ENCODE data around the gene SPATA6. TPM values are rescaled to one million over a fixed set of nuclear protein-coding genes. Genes with fewer than 3 reads are reported as not detected.
"Not testable (repeated sequence)": the region's sequence is repeated elsewhere in the genome, so short reads cannot be mapped to it uniquely, and the experiment has no call there.

Gene SPATA6
- total RNA-seq, 4 donors from 2014 or later, result 0.85 to 7.0 (median 3.2) TPM

- intact Hi-C loops (cut with DNase I; ENCODE audit: low total_unique reads), result no loop called here
- peaks cover 0 to 6% of the 10 kb centered on the region in 2 donors for H3K36me3 ChIP-seq
- no peak for ATAC-seq
- H3K4me3 ChIP-seq, result no peak overlapping the region
- no peaks in the 10 kb centered on the region for H3K4me1 ChIP-seq
- TF ChIP-seq, protein P1, sequence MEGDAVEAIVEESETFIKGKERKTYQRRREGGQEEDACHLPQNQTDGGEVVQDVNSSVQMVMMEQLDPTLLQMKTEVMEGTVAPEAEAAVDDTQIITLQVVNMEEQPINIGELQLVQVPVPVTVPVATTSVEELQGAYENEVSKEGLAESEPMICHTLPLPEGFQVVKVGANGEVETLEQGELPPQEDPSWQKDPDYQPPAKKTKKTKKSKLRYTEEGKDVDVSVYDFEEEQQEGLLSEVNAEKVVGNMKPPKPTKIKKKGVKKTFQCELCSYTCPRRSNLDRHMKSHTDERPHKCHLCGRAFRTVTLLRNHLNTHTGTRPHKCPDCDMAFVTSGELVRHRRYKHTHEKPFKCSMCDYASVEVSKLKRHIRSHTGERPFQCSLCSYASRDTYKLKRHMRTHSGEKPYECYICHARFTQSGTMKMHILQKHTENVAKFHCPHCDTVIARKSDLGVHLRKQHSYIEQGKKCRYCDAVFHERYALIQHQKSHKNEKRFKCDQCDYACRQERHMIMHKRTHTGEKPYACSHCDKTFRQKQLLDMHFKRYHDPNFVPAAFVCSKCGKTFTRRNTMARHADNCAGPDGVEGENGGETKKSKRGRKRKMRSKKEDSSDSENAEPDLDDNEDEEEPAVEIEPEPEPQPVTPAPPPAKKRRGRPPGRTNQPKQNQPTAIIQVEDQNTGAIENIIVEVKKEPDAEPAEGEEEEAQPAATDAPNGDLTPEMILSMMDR (IDR thresholded peaks at IDR 0.05 in 4 of 5, conservative IDR thresholded peaks at IDR 0.05 in 1 of 5), result no peak
- TF ChIP-seq POLR2A (IDR thresholded peaks at IDR 0.05), result no peak
- H3K27me3 ChIP-seq, result no peaks in the 10 kb centered on the region
- H3K9me3 ChIP-seq, result no peaks in the 10 kb centered on the region
- no peak overlapping the region for H3K27ac ChIP-seq
- in situ Hi-C loops (cut with MboI; ENCODE audit: low sequenced_read_pairs in 4 of 4), result no loop called here
- no peak for DNase-seq
These were observed 29.0 kb downstream of the SPATA6 start for GRCh38 chr1:48442864-48443619.

DNA sequence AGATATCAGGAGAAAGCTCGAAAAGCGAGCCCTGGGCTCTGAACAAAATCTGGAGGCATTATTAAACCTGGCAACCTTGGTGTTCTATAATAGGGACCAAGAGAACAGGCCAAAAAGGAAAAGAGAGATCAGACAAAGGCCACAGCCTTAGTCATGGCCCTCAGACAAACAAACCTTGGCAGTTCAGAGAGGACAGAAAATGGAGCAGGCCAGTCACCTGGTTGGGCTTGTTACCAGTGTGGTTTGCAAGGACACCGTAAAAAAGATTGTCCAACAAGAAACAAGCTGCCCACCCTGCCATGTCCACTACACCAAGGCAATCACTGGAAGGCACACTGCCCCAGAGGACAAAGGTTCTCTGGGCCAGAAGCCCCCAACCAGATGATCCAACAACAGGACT is 31.2 kb downstream of the SPATA6 start:
- H3K27ac ChIP-seq; ATAC-seq; in situ Hi-C loops (cut with MboI; ENCODE audit: low sequenced_read_pairs in 4 of 4); DNase-seq; intact Hi-C loops (cut with DNase I; ENCODE audit: low total_unique reads); H3K36me3 ChIP-seq; H3K27me3 ChIP-seq; H3K4me3 ChIP-seq; H3K4me1 ChIP-seq; H3K9me3 ChIP-seq: not testable (repeated sequence)

DNA sequence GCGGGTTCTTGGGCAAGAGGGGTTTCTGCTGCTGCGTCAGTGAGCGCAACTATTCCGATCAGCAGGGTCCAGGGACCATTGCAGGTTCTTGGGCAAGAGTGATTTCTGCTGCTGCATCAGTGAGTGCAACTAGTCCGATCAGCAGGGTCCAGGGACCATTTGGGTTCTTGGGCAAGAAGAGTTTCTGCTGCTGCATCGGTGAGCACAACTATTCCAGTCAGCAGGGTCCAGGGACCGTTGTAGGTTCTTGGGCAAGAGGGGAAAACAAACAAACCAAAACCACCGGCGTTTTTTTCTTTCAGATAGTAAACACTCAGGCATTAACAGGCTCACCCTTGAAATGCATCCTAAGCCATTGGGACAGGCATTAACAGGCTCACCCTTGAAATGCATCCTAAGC is 32.6 kb downstream of the SPATA6 start:
- intact Hi-C loops (cut with DNase I; ENCODE audit: low total_unique reads), result no loop called here
- Histone ChIP-seq H3K27me3 (no peaks in the 10 kb centered on the region), H3K9me3 (no peaks in the 10 kb centered on the region), H3K36me3 (peaks cover 0 to 3% of the 10 kb centered on the region in 2 donors), H3K4me3 (no peak overlapping the region), H3K4me1 (no peaks in the 10 kb centered on the region), H3K27ac (no peak overlapping the region)
- ATAC-seq (no peak), DNase-seq (no peak)
- TF ChIP-seq, protein P1 (IDR thresholded peaks at IDR 0.05 in 4 of 5, conservative IDR thresholded peaks at IDR 0.05 in 1 of 5), result no peak
- no peak for TF ChIP-seq POLR2A (IDR thresholded peaks at IDR 0.05)
- in situ Hi-C loops (cut with MboI; ENCODE audit: low sequenced_read_pairs in 4 of 4), result no loop called here

GRCh38 chr1:48437379-48437778 is 34.6 kb downstream of the SPATA6 start:
- H3K36me3 ChIP-seq; H3K27me3 ChIP-seq; H3K4me3 ChIP-seq; H3K9me3 ChIP-seq; H3K27ac ChIP-seq; H3K4me1 ChIP-seq; DNase-seq; ATAC-seq; intact Hi-C loops (cut with DNase I; ENCODE audit: low total_unique reads); in situ Hi-C loops (cut with MboI; ENCODE audit: low sequenced_read_pairs in 4 of 4): not testable (repeated sequence)

DNA sequence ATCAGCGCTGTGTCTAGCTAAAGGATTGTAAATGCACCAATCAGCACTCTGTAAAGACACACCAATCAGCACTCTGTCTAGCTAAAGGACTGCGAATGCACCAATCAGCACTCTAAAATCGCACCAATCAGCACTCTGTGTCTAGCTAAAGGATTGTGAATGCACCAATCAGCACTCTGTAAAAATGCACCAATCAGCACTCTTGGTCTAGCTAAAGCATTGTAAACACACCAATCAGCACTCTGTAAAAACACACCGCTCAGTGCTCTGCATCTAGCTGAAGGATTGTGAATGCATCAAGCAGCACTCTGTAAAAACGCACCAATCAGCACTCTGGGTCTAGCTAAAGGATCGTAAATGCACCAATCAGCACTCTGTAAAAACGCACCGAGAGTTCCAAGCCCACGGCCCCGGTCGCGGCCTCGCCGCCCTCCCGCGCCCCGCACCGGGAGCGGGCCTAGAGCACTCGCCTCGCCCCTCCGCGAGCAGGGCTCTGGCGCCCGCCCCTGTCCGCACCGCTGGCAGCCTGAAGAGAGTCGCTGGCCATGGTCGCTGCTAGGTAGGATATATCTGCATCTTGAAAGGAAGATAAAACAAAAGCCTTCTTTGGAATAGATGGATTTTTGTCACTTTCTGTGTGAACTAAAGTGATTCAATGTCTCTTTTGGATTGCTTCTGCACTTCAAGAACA is 36.5 kb downstream of the SPATA6 start:
- intact Hi-C loops (cut with DNase I; ENCODE audit: low total_unique reads); H3K4me1 ChIP-seq; H3K9me3 ChIP-seq; H3K27ac ChIP-seq; H3K27me3 ChIP-seq; in situ Hi-C loops (cut with MboI; ENCODE audit: low sequenced_read_pairs in 4 of 4); ATAC-seq; H3K36me3 ChIP-seq; DNase-seq; H3K4me3 ChIP-seq: not testable (repeated sequence)

DNA sequence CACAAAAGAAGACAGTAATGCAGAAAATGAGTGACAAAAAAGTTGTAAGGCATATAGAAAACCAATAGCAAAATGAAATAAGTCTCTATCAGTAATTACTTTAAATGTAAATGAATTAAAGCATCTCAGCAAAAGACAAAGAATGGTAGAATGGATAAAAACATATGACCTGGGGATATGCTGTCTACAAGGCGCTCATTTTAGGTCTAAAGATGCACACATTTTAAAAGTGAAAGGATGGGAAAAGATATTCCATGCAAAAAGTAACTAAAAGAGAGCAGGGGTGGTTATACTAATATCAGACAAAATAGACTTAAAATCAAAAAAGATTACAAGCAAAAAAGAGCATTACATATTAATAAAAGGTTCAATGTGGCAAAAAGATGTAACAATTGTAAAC is 41.2 kb downstream of the SPATA6 start:
- TF ChIP-seq POLR2A (IDR thresholded peaks at IDR 0.05), result no peak
- TF ChIP-seq, protein P1 (IDR thresholded peaks at IDR 0.05 in 4 of 5, conservative IDR thresholded peaks at IDR 0.05 in 1 of 5), result no peak
- Histone ChIP-seq H3K27ac (no peak overlapping the region), H3K9me3 (no peaks in the 10 kb centered on the region), H3K36me3 (no peaks in the 10 kb centered on the region), H3K4me3 (no peak overlapping the region), H3K4me1 (no peaks in the 10 kb centered on the region), H3K27me3 (no peaks in the 10 kb centered on the region)
- in situ Hi-C loops (cut with MboI; ENCODE audit: low sequenced_read_pairs in 4 of 4), result no loop called here
- DNase-seq (no peak), ATAC-seq (no peak)
- intact Hi-C loops (cut with DNase I; ENCODE audit: low total_unique reads), result no loop called here
